Measurements from ENCODE around the gene MCAT. TPM values are rescaled to one million over a fixed set of nuclear protein-coding genes. Genes with fewer than 3 reads are reported as not detected.

MCAT gene
- total and polyA plus RNA-seq, 4 donors: 8.3 to 22.6 (median 14.8) TPM

DNA sequence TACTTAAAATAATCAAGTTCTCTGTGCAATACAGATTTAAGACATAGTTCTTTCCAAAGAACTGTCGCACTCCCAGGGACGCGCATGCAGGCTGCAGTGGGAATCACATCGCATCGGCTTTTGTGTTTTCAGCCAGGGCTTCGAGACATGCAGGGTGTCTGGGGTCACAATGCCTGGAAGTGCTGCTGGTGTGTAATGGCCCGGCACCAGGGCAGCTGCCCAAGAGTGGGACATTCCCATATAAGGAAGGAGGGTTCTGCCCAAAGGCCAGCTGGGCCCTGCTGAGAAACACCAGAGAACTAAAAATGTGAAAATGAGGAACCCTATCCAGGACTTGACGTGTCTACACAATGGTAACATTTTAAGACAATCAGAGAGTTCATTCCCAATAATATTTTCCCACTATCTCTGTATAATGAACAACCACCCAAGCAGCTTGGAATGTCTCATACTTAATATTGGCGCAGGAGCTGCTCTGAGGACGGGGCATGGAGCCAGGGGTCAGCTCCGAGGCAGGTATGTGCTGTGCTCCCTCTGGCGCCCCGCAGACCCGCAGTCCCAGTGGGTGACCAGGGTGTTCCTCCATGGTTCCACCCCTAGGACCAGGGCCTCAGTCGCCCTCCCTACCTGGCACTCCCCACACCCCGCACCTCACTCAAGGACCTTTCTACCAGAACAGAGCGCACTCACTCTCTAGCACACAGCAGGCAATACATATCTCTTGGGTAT lies 11.3 kb downstream of the MCAT start:
- Histone ChIP-seq H3K36me3 (ENCODE audit: control insufficient read depth in 4 of 4, insufficient read depth in 3 of 4, low read depth in 1 of 4, low read length in 3 of 4) (peaks cover 0 to 30% (median 3%) of the 10 kb centered on the region in 4 donors), H3K27ac (ENCODE audit: low read depth in 1 of 2, low read length in 2 of 2) (no peak overlapping the region), H3K4me1 (ENCODE audit: control insufficient read depth in 4 of 4, insufficient read depth in 4 of 4, low read length in 3 of 4) (no peaks in the 10 kb centered on the region), H3K9ac (ENCODE audit: low read depth in 1 of 2, low read length in 2 of 2) (no peak overlapping the region), H3K9me3 (ENCODE audit: control insufficient read depth in 4 of 4, low read length in 3 of 4) (no peaks in the 10 kb centered on the region), H3K27me3 (ENCODE audit: control insufficient read depth in 4 of 4, insufficient read depth in 4 of 4, low read length in 3 of 4) (no peaks in the 10 kb centered on the region), H3K4me3 (ENCODE audit: low read depth in 1 of 3, low read length in 3 of 3) (no peak overlapping the region)
- peak; percentile 15 for TF ChIP-seq NR2F2 (IDR thresholded peaks at IDR 0.05)
- no peak for TF ChIP-seq GABPA (IDR thresholded peaks at IDR 0.05 in 1 of 2, conservative IDR thresholded peaks at IDR 0.05 in 1 of 2)
- TF ChIP-seq, protein P1, sequence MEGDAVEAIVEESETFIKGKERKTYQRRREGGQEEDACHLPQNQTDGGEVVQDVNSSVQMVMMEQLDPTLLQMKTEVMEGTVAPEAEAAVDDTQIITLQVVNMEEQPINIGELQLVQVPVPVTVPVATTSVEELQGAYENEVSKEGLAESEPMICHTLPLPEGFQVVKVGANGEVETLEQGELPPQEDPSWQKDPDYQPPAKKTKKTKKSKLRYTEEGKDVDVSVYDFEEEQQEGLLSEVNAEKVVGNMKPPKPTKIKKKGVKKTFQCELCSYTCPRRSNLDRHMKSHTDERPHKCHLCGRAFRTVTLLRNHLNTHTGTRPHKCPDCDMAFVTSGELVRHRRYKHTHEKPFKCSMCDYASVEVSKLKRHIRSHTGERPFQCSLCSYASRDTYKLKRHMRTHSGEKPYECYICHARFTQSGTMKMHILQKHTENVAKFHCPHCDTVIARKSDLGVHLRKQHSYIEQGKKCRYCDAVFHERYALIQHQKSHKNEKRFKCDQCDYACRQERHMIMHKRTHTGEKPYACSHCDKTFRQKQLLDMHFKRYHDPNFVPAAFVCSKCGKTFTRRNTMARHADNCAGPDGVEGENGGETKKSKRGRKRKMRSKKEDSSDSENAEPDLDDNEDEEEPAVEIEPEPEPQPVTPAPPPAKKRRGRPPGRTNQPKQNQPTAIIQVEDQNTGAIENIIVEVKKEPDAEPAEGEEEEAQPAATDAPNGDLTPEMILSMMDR (IDR thresholded peaks at IDR 0.05; ENCODE audit: low read depth, low read length, missing input control): no peak
- TF ChIP-seq FOXA2 (IDR thresholded peaks at IDR 0.05): no peak
- TF ChIP-seq FOXA1 (IDR thresholded peaks at IDR 0.05): no peak
- DNase-seq (ENCODE audit: low spot score): no peak
- WGBS: 90% methylated on average over 17 of the region's 17 CpGs

DNA sequence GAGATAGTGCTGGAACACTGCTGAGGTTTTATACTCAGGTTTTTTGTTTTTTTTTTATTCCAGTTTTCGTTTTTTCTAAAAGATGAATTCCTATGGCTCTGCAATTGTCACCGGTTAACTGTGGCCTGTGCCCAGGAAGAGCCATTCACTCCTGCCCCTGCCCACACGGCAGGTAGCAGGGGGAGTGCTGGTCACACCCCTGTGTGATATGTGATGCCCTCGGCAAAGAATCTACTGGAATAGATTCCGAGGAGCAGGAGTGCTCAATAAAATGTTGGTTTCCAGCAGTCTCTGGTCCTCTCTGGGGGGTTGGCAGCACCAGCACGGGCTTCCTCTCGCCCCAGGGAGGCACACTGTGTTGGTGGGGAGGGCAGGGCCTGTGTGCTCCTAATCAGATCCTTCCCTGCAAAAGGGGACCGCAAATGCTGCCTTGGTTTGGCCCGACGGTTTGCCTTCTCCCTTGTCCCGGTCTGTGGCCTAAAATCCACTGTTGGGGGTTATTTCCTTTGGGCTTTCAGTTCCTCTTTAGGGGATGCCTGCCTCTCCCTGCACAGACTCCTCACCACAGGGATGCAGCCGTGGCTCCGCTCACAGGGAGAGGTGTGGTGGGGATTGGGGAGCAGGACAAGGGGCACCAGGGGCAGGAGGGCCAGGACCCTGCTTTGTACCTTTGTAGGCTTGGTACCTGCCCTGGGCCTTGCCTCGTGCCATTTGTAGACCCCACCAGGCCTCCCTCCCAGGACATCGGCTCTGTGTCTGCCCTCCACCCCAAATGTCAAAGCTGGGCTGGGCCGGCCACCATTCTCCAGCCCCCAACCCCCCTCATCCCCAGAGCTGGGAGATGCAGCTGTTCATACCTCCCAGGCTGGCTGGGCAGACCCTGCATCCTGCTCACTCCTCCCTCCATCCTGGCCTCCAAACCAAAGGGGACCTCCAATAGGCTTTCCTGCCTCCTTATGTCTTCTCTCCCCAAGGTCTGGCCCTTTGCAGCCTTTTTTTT lies 13.5 kb downstream of the MCAT start:
- Histone ChIP-seq H3K9me3 (ENCODE audit: control insufficient read depth in 4 of 4, low read length in 3 of 4) (no peaks in the 10 kb centered on the region), H3K36me3 (ENCODE audit: control insufficient read depth in 4 of 4, insufficient read depth in 3 of 4, low read depth in 1 of 4, low read length in 3 of 4) (peaks cover 0 to 14% (median 2%) of the 10 kb centered on the region in 4 donors), H3K27ac (ENCODE audit: low read depth in 1 of 2, low read length in 2 of 2) (no peak overlapping the region), H3K9ac (ENCODE audit: low read depth in 1 of 2, low read length in 2 of 2) (no peak overlapping the region), H3K4me1 (ENCODE audit: control insufficient read depth in 4 of 4, insufficient read depth in 4 of 4, low read length in 3 of 4) (peaks cover 0 to 8% (median 4%) of the 10 kb centered on the region in 4 donors), H3K27me3 (ENCODE audit: control insufficient read depth in 4 of 4, insufficient read depth in 4 of 4, low read length in 3 of 4) (no peaks in the 10 kb centered on the region), H3K4me3 (ENCODE audit: low read depth in 1 of 3, low read length in 3 of 3) (no peak overlapping the region)
- DNase-seq (ENCODE audit: low spot score): no peak
- no peak for TF ChIP-seq FOXA1 (IDR thresholded peaks at IDR 0.05)
- 71% methylated on average over 16 of the region's 16 CpGs for WGBS

DNA sequence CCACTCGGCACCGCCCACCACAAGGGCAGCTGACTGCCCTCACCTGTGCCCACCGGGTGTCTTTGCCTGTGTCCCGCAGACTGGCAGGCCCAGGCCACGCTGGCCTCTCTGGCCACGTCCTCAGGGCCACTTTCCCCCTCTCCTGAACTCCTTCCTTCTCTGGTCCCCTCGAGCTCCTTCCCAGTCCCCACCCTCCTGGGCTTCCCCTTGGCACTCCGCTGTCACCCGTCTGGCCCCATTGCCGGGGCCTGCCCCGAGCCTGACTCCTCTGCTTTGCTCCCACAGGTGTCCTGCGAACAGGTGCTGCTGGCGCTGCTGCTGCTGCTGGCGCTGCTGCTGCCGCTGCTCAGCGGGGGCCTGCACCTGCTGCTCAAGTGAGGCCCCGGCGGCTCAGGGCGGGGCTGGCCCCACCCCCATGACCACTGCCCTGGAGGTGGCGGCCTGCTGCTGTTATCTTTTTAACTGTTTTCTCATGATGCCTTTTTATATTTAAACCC lies 14.2 kb downstream of the MCAT start:
- Histone ChIP-seq H3K4me1 (ENCODE audit: control insufficient read depth in 4 of 4, insufficient read depth in 4 of 4, low read length in 3 of 4) (peaks cover 0 to 8% (median 4%) of the 10 kb centered on the region in 4 donors), H3K27me3 (ENCODE audit: control insufficient read depth in 4 of 4, insufficient read depth in 4 of 4, low read length in 3 of 4) (no peaks in the 10 kb centered on the region), H3K36me3 (ENCODE audit: control insufficient read depth in 4 of 4, insufficient read depth in 3 of 4, low read depth in 1 of 4, low read length in 3 of 4) (peaks cover 0 to 10% (median 1%) of the 10 kb centered on the region in 4 donors), H3K4me3 (ENCODE audit: low read depth in 1 of 3, low read length in 3 of 3) (no peak overlapping the region), H3K27ac (ENCODE audit: low read depth in 1 of 2, low read length in 2 of 2) (no peak overlapping the region), H3K9ac (ENCODE audit: low read depth in 1 of 2, low read length in 2 of 2) (no peak overlapping the region), H3K9me3 (ENCODE audit: control insufficient read depth in 4 of 4, low read length in 3 of 4) (no peaks in the 10 kb centered on the region)
- no peak for TF ChIP-seq SP1 (IDR thresholded peaks at IDR 0.05)
- TF ChIP-seq RXRA (IDR thresholded peaks at IDR 0.05): no peak
- TF ChIP-seq FOXA2 (IDR thresholded peaks at IDR 0.05): no peak
- no peak for TF ChIP-seq YY1 (IDR thresholded peaks at IDR 0.05)
- no peak for TF ChIP-seq NR2F2 (IDR thresholded peaks at IDR 0.05)
- WGBS: 67% methylated on average over 20 of the region's 20 CpGs
- no peak for DNase-seq (ENCODE audit: low spot score)
